HepG2 (cell line): Measurements from ENCODE around the gene GP9. TPM values are rescaled to one million over a fixed set of nuclear protein-coding genes. Genes with fewer than 3 reads are reported as not detected.
A peak's percentile ranks its signal among the peaks of the same experiment; 100 is the strongest.

Experiments used
- ATAC-seq: fragments of 200-7000 bp; cut with Tn5 transposase; 3 replicates; pipeline ENCODE4 v1.9.1; 2020; ENCODE audit warnings: mild to moderate bottlenecking, moderate library complexity
- BruUV-seq: library from RNA; stranded (reverse); fragments of 400-500 nt; replicated peaks from 2 replicates; lab custom pipeline; 2021; lab: Mats Ljungman, UMichigan
- CTCF ChIA-PET: fragments of 300-600 bp; formaldehyde crosslinking; extraction: SDS; loops from one replicate; lab custom pipeline; 2021; ENCODE audit warnings: low total read pairs, inconsistent platforms, low intra/inter-chr PET ratio; lab: Yijun Ruan, JAX
- POLR2A ChIA-PET: fragments of 350-600 bp; sonication (Branson Sonifier 250); formaldehyde crosslinking; loops from one replicate; lab custom pipeline; 2020; ENCODE audit warnings: antibody characterized with exemption, inconsistent platforms; lab: Yijun Ruan, JAX
- DNase-seq: peaks from one replicate; pipeline ENCODE4 v3.0.0-alpha.2; 2015; ENCODE audit warnings: low spot score
- FAIRE-seq: peaks from 3 replicates; lab custom pipeline; 2011; peaks lifted over from hg19 to GRCh38; lab: Jason Lieb, UNC
- H2AFZ ChIP-seq: one replicate; pipeline ENCODE4 v1.6.1; 2011; ENCODE audit warnings: low read length, inconsistent platforms
- H3K27ac ChIP-seq: fragments of 300-600 bp; 3 replicates; pipeline ENCODE4 v1.8.0; 2011; ENCODE audit warnings: mixed run types, mild to moderate bottlenecking, mixed read lengths, low read length, inconsistent platforms; ENCODE audit not compliant: insufficient read depth; ENCODE audit errors: extremely low read length
- H3K27me3 ChIP-seq, 2 experiments: fragments of 200-600 bp in 1 of 2; 2 replicates in 1 of 2; 3 replicates in 1 of 2; pipeline versions ENCODE4 v1.6.0 to v1.8.0; 2011; ENCODE audit warnings: low read length in 2 of 2, mild to moderate bottlenecking in 2 of 2, moderate library complexity in 2 of 2, inconsistent platforms in 1 of 2; ENCODE audit not compliant: insufficient read depth in 2 of 2, control insufficient read depth in 1 of 2
- H3K36me3 ChIP-seq, 2 experiments: fragments of 200-600 bp in 1 of 2; replicated peaks in 1 of 2; 2 replicates in 1 of 2; 3 replicates in 1 of 2; pipeline versions ENCODE4 v1.5.1 to v1.8.0; 2011; ENCODE audit warnings: low read length in 2 of 2, inconsistent platforms in 1 of 2; ENCODE audit not compliant: insufficient read depth in 2 of 2, control insufficient read depth in 1 of 2
- H3K4me1 ChIP-seq: 2 replicates; pipeline ENCODE4 v1.5.1; 2012; ENCODE audit warnings: low read length, inconsistent platforms; ENCODE audit not compliant: insufficient read depth
- H3K4me2 ChIP-seq: 2 replicates; pipeline ENCODE4 v1.6.0; 2011; ENCODE audit warnings: low read depth, low read length, inconsistent platforms
- H3K4me3 ChIP-seq, 3 experiments: fragments of 200-600 bp in 1 of 3; sonication (generic), shearing (Covaris generic) in 1 of 3; replicated peaks in 1 of 3; 2 replicates each; pipeline ENCODE4 v1.5.1; 2011 to 2016; ENCODE audit warnings: low read length in 3 of 3, inconsistent platforms in 2 of 3, low read depth in 2 of 3, mild to moderate bottlenecking in 2 of 3, control low read depth in 1 of 3, mixed read lengths in 1 of 3; ENCODE audit not compliant: insufficient read depth in 1 of 3
- H3K79me2 ChIP-seq: one replicate; pipeline ENCODE4 v1.6.1; 2011; ENCODE audit warnings: low read length, inconsistent platforms; ENCODE audit not compliant: insufficient read depth
- H3K9ac ChIP-seq: 2 replicates; pipeline ENCODE4 v1.6.0; 2011; ENCODE audit warnings: mild to moderate bottlenecking, low read depth, low read length, inconsistent platforms; ENCODE audit not compliant: insufficient read depth
- H3K9me3 ChIP-seq: 2 replicates; pipeline ENCODE4 v1.5.1; 2012; ENCODE audit warnings: mild to moderate bottlenecking, low read length
- H4K20me1 ChIP-seq: 2 replicates; pipeline ENCODE4 v1.6.0; 2011; ENCODE audit warnings: inconsistent platforms, mild to moderate bottlenecking, low read length, moderate library complexity; ENCODE audit not compliant: insufficient read depth
- DNMT3B ChIP-seq: conservative IDR thresholded peaks from 2 replicates; pipeline ENCODE4 v1.6.1; 2016; ENCODE audit warnings: missing biosample characterization, control low read depth
- GABPA ChIP-seq, 2 experiments: IDR thresholded peaks; 2 replicates each; pipeline ENCODE4 v1.6.1; 2011 to 2016; ENCODE audit warnings: low read depth in 2 of 2, low read length in 1 of 2, missing biosample characterization in 1 of 2, missing genetic modification characterization in 1 of 2
- HIVEP1 ChIP-seq: sonication (generic); formaldehyde crosslinking; IDR thresholded peaks from 2 replicates; pipeline ENCODE4 v1.4.0; 2020; ENCODE audit warnings: mild to moderate bottlenecking, missing genetic modification reagents
- JUND ChIP-seq: sonication (generic); formaldehyde crosslinking; IDR thresholded peaks from 2 replicates; pipeline ENCODE4 v1.8.0; 2022; ENCODE audit warnings: mild to moderate bottlenecking, missing genetic modification reagents
- NFYC ChIP-seq: IDR thresholded peaks from 2 replicates; pipeline ENCODE4 v1.6.1; 2016; ENCODE audit warnings: missing genetic modification reagents, missing compliant biosample characterization
- RERE ChIP-seq: IDR thresholded peaks from 2 replicates; pipeline ENCODE4 v1.6.1; 2016; ENCODE audit warnings: low read depth, missing genetic modification reagents, missing compliant biosample characterization
- SATB2 ChIP-seq: sonication (generic); formaldehyde crosslinking; IDR thresholded peaks from 2 replicates; pipeline ENCODE4 v1.5.0; 2020; ENCODE audit warnings: missing genetic modification reagents
- TFDP1 ChIP-seq: IDR thresholded peaks from 2 replicates; pipeline ENCODE4 v1.6.1; 2016; ENCODE audit warnings: missing compliant biosample characterization, missing genetic modification reagents, borderline replicate concordance
- WGBS: methylation state at CpG from one replicate; pipeline ENCODE4 v1.1.6; 2017; ENCODE audit warnings: low lambda C conversion rate; 5-methylcytosine and 5-hydroxymethylcytosine counted together
- in situ Hi-C: cut with HindIII; loops from 2 replicates; pipeline ENCODE4 v1.10.0; 2017; ENCODE audit warnings: low pct_unique_long_range_greater_than_20kb; ENCODE audit not compliant: extremely low pct_ligation_motif_present
- intact Hi-C: fragments of 100-400 bp; cut with micrococcal nuclease; formaldehyde crosslinking; loops from one replicate; pipeline ENCODE4 v1.10.0; 2022; ENCODE audit not compliant: unreplicated experiment
- polyA plus RNA-seq, 8 experiments: library from polyadenylated mRNA; depleted of rRNA in 3 of 8; stranded (reverse) in 7 of 8; unstranded in 1 of 8; fragments of >200 nt; fragmentation: Illumina TruSeq in 4 of 8; extraction: Trizol in 4 of 8; gene quantifications; 2 replicates each; pipeline versions ENCODE4 v1.2.1 to v1.2.3, GENCODE V29; 2011 to 2016; ENCODE audit warnings: low read depth in 4 of 8, missing spikeins in 1 of 8, mixed read lengths in 1 of 8; ENCODE audit not compliant: insufficient read depth in 1 of 8
- total RNA-seq, 5 experiments: library from RNA; depleted of rRNA; stranded (reverse); fragments of >200 nt; fragmentation: Illumina TruSeq; extraction: Trizol; gene quantifications; 2 replicates each; pipeline ENCODE4 v1.2.3, GENCODE V29; 2016; ENCODE audit warnings: low read depth in 1 of 5
- TF ChIP-seq, protein P1 (sequence below): IDR thresholded peaks from 2 replicates; pipeline ENCODE4 v1.6.1; 2016; ENCODE audit warnings: low read depth
- TF ChIP-seq, protein P2 (sequence below): sonication (generic); formaldehyde crosslinking; IDR thresholded peaks from 2 replicates; pipeline ENCODE4 v1.4.0; 2020; ENCODE audit warnings: missing genetic modification reagents
- TF ChIP-seq, protein P3 (sequence below): sonication (generic); formaldehyde crosslinking; IDR thresholded peaks from 2 replicates; pipeline ENCODE4 v1.4.0; 2020; ENCODE audit warnings: missing genetic modification reagents

The GP9 gene
- total and polyA plus RNA-seq, 2 of the 13 experiments (the other 11 are each of a cell fraction or from before 2014, with no cell fraction given): not detected

DNA sequence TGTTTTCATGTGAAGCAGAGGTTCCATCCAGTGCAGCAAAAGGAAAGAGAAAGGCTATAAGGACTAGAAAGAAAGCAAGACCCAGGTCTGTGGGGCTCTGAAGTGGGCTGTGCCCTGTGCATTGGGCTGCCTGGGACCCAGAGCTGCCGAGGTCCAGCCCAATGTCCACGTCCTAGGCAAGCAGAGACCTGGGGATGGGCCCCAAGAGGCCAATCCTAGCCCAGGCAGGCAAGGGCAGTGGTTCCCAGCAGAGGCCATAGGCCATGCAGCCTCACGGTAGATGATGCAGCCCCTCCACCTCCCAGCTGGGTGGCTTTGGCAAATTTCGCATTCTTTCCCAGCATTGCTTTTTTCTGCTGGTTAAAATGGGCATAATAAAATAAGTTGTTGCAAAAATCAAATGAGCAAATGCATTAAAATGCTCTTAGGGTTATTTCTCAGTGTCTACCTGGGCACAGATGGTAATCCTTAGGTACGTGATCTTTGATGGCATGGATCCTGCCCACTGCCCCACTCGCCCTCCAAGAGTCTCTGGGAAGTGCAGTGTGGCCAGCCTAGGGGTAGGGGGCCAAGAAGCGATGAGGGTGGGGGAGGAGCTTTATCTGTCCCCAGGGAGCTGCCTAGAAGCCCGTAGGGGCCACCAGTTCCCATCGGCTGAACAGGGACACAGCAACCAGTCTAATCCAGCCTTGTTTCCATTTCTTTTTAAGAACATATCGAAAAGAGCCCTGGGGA lies 22.3 kb upstream of the GP9 start:
- DNase-seq: no peak
- no peak for FAIRE-seq
- no TSS peak for BruUV-seq
- Histone ChIP-seq H3K79me2 (no peaks in the 10 kb centered on the region), H3K36me3 (no peaks in the 10 kb centered on the region), H3K4me2 (no peak overlapping the region), H3K4me3 (no peak overlapping the region), H3K9ac (no peak overlapping the region), H3K27ac (no peak overlapping the region), H4K20me1 (no peaks in the 10 kb centered on the region), H3K4me1 (peaks cover 20% of the 10 kb centered on the region), H3K9me3 (no peaks in the 10 kb centered on the region), H2AFZ (no peak overlapping the region), H3K27me3 (peaks cover 1 to 27% of the 10 kb centered on the region in 2 experiments; a peak in 3 of 5 replicates)
- intact Hi-C loops (no loop called here), in situ Hi-C loops (no loop called here)
- peak; percentile 27; the same call in 2 of the 3 replicates for ATAC-seq
- ChIA-PET CTCF (no interaction called here), POLR2A (no interaction called here)
- 20% methylated on average over 6 of the region's 10 CpGs for WGBS
- TF ChIP-seq TFDP1 (CRISPR knock-in tag): no peak
- TF ChIP-seq, protein P1, sequence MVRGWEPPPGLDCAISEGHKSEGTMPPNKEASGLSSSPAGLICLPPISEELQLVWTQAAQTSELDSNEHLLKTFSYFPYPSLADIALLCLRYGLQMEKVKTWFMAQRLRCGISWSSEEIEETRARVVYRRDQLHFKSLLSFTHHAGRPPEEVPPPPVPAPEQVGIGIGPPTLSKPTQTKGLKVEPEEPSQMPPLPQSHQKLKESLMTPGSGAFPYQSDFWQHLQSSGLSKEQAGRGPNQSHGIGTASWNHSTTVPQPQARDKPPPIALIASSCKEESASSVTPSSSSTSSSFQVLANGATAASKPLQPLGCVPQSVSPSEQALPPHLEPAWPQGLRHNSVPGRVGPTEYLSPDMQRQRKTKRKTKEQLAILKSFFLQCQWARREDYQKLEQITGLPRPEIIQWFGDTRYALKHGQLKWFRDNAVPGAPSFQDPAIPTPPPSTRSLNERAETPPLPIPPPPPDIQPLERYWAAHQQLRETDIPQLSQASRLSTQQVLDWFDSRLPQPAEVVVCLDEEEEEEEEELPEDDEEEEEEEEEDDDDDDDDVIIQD (CRISPR knock-in tag): no peak
- TF ChIP-seq JUND (CRISPR knock-in tag): no peak
- TF ChIP-seq, protein P2, sequence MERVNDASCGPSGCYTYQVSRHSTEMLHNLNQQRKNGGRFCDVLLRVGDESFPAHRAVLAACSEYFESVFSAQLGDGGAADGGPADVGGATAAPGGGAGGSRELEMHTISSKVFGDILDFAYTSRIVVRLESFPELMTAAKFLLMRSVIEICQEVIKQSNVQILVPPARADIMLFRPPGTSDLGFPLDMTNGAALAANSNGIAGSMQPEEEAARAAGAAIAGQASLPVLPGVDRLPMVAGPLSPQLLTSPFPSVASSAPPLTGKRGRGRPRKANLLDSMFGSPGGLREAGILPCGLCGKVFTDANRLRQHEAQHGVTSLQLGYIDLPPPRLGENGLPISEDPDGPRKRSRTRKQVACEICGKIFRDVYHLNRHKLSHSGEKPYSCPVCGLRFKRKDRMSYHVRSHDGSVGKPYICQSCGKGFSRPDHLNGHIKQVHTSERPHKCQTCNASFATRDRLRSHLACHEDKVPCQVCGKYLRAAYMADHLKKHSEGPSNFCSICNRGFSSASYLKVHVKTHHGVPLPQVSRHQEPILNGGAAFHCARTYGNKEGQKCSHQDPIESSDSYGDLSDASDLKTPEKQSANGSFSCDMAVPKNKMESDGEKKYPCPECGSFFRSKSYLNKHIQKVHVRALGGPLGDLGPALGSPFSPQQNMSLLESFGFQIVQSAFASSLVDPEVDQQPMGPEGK (CRISPR knock-in tag): no peak
- TF ChIP-seq, protein P3, sequence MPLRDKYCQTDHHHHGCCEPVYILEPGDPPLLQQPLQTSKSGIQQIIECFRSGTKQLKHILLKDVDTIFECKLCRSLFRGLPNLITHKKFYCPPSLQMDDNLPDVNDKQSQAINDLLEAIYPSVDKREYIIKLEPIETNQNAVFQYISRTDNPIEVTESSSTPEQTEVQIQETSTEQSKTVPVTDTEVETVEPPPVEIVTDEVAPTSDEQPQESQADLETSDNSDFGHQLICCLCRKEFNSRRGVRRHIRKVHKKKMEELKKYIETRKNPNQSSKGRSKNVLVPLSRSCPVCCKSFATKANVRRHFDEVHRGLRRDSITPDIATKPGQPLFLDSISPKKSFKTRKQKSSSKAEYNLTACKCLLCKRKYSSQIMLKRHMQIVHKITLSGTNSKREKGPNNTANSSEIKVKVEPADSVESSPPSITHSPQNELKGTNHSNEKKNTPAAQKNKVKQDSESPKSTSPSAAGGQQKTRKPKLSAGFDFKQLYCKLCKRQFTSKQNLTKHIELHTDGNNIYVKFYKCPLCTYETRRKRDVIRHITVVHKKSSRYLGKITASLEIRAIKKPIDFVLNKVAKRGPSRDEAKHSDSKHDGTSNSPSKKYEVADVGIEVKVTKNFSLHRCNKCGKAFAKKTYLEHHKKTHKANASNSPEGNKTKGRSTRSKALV (CRISPR knock-in tag): no peak
- TF ChIP-seq GABPA (IDR thresholded peaks at IDR 0.05; ENCODE audit: low read depth, low read length): no peak
- no peak for TF ChIP-seq GABPA (CRISPR knock-in tag; IDR thresholded peaks at IDR 0.05; ENCODE audit: low read depth)
- TF ChIP-seq HIVEP1 (CRISPR knock-in tag): no peak
- TF ChIP-seq SATB2 (CRISPR knock-in tag): no peak
- no peak for TF ChIP-seq RERE
- TF ChIP-seq DNMT3B: no peak
- TF ChIP-seq NFYC (CRISPR knock-in tag): no peak
